Stimulated activated CD8-positive, alpha-beta memory T cell treated with anti-CD3 and anti-CD28 coated beads, Interleukin-12 subunit alpha, Interleukin-12 subunit beta, amount 100 ng/mL, for 4 hours (primary cell): Measurements from ENCODE around the gene ZNF578.
"Not testable (repeated sequence)": the region's sequence is repeated elsewhere in the genome, so short reads cannot be mapped to it uniquely, and the experiment has no call there.

Source experiments
- DNase-seq: peaks from one replicate; pipeline ENCODE4 v3.0.0-alpha.2; 2020; ENCODE audit warnings: low read depth

Gene ZNF578

GRCh38 chr19:52516191-52516590, 62.8 kb downstream of the ZNF578 start:
- DNase-seq: no peak

DNA sequence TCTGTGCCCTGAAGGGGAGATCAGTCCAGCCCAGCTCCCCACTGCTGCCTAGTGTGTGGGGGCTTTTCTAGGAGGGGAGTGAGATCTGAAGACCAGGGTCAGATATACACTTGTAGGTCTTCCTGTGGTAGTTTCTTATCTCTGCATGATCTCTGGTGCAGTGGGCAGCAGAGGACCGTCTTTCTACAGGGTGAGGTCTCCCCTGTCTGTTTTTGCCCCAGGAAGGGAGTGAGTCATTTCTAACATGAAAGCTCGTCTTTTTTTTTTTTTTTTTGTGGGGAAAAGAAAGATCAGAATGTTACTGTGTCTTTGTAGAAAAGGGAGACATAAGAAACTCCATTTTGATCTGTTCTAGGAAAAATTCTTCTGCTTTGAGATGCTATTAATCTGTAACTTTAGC, 65.3 kb downstream of the ZNF578 start:
- no peak for DNase-seq

GRCh38 chr19:52519175-52519574, 65.8 kb downstream of the ZNF578 start:
- DNase-seq: not testable (repeated sequence)

DNA sequence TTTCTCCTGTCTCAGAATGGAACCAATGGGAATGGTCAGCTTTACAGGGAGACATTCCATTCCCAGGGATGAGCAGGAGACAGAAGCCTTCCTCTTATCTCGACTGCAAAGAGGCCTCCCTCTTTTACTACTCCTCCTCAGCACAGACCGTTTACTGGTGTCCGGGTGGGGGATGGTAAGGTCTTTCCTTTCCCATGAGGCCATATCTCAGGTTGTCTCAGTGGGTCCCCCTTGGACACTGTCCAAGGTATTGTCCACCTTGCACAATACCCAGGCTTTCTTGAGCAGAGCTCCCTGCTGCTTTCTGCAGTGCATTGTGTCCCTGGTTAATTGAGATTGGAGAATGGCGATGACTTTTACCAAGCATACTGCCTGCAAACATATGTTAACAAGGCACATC, 66.7 kb downstream of the ZNF578 start:
- DNase-seq: no peak

GRCh38 chr19:52522551-52522950, 69.2 kb downstream of the ZNF578 start:
- no peak for DNase-seq

GRCh38 chr19:52524086-52524485, 70.7 kb downstream of the ZNF578 start:
- DNase-seq: no peak

DNA sequence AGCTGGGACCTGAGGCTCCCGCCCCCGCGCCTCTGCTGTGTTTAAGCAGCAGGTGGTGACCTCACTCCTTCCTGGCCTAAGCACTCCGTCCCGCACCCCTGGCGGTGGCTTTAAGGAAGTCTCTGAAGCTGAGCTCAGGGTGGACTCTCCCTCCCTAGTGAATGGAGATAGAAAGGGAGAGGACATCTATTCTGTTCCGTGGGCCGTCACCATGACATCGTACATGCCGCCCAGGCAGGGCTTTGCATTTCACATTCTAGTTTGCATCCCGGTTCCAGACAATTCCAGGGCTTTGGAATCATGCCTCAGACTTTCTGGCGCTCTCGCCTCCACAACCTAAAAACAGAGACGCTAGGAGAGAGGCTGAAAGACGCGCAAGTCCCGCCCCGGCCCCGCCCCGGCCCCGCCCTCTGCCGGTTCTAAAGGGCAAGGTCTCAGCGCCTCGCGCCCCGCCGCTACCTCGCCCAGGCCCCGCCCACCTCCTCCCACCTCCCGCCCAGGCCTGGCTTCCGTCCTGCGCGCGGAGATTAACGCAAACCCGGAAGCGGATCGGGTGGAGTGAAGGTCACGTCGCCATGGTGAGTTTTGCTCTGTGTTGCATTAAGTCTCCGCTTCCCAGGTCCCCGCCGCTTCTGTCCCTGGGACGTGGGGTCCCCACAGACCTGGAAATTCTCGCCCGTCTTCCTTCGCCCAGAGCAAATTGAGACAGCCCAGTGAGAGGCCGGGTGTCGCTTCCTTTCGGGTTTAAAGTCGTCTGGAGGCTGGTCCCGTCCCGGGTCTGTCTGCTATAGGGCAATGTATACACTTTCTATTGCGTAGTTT, 74.0 kb downstream of the ZNF578 start, which contains the start of gene ZNF808:
ZNF808 (plus strand) TSS at position 535 of the 822 bp plus-strand sequence. CDS start 15,617 bp downstream, outside the sequence.
- peak; percentile 97 for DNase-seq

- DNase-seq: no peak
Observed at GRCh38 chr19:52527956-52528351, 74.6 kb downstream of the ZNF578 start.

DNA sequence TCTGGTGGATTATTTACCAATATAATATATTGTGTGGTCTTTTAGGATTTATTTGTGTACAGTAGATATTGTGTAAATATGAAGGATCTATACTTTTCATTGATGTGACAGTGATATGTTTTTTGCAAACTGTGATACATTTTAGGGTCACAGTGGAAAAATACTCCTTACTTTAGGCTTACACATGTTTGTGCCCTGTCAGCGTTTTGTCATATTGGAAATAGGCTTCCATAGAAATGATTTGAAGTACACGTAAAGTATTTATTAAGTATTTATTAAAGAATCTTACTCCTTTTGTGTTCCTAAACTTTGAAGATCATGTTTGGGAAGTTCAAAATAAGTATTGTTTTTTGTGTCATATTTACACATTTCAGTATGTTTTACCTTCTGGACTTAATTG, 79.1 kb downstream of the ZNF578 start:
- no peak for DNase-seq

DNA sequence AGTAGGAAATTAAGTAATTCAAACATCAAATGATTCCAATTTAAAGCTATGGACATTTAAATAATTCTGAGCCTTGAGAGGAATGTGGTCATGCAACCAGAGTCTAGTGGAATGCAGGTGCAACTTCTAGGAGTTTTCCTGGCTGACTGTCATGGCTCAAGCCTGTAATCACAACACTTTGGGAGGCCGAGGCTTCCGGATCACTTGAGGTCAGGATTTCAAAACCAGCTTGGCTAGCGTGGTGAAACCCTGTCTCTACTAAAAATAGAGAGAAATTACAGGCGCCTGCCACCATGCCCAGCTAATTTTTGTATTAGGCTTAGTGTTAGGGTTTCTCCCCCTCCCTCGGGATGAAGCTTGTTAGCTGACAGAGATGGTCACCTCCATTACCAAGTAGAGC, 80.5 kb downstream of the ZNF578 start:
- DNase-seq: no peak

DNA sequence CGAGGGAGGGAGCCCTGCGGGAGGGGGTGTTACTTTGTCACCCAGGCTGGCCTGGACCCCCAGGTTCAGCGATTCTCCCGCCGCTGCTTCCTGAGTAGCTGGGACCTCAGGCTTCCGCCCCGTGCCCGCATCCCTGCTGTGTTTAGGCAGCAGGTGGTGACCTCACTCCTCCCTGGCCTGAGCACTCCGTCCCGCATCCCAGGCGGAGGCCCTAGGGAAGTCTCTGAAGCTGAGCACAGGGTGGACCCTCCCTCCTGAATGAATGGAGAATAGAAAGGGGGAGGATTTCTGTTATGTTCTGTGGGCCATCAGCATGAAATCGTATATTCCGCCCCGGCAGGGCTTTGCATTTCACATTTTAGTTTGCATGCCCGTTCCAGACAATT, 82.0 kb downstream of the ZNF578 start:
- DNase-seq: not testable (repeated sequence)

DNA sequence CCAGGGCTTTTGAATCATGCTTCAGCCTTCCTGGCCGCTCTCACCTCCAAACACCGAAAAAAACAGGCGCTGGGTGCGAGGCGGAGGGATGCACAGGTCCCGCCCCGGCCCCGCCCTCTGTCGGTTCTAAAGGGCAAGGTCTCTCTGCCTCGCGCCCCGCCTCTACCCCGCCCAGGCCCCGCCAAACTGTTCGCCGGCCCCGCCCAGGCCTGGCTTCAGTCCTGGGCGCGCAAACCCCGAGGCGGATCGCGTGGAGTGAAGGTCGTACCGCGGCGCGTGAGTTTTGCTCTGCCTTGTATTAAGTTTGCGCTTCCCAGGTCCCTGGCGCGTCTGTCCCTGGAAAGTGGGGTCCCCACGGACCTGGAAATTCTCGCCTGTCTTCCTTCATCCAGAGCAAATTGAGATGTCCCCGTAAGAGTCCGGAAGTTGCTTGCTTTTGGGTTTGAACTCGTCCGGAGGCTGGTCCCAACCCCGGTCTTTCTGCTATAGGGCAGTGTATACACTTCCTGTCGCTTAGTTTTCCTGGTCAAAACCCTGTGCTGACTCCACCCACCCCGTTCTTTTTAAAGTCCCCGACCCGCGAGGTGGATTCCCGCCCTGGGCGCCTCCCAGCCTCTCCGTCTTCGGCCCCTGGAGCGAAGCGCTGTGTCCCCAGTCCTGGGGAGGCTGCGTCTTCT, 82.6 kb downstream of the ZNF578 start:
- peak; percentile 85 for DNase-seq

GRCh38 chr19:52536448-52536800, 83.1 kb downstream of the ZNF578 start:
- no peak for DNase-seq

GRCh38 chr19:52538815-52539214, 85.5 kb downstream of the ZNF578 start:
- DNase-seq: not testable (repeated sequence)

GRCh38 chr19:52541176-52541575, 87.8 kb downstream of the ZNF578 start:
- DNase-seq: not testable (repeated sequence)

DNA sequence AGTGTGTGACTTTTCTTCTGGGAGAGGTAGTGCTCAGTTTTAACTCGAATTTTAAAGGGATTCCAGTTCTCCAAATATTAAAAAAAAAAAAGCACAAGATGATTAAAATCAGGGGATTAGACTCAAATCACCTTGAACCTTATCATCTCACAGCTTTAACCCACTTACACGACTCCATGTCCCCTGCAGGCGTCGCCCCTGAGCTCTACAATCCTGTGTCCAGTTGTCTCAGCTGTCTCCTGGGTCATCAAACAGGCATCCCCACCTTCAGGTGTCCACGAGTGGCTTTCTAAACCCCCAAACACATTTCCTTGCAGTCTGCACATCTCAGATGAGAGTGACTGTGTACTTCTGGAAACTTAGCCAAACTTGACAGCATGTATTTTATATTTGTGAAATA, 88.3 kb downstream of the ZNF578 start:
- no peak for DNase-seq

DNA sequence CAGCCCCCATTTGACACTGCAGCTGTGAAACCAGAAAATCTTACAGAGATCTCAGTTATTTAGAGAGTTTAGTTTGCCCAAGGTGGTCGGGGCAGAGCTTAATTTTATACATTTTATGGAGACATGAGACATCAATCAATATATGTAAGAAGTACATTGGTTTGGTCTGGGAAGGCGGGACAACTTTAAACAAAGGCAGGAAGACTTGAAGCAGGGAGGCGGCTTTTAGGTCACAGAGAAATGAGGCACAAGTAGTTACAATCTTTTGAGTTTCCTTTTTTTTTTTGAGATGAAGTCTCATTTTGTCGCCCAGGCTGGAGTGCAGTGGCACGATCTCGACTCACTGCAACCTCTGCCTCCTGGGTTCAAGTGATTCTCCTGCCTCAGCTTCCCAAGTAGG, 89.2 kb downstream of the ZNF578 start:
- not testable (repeated sequence) for DNase-seq

DNA sequence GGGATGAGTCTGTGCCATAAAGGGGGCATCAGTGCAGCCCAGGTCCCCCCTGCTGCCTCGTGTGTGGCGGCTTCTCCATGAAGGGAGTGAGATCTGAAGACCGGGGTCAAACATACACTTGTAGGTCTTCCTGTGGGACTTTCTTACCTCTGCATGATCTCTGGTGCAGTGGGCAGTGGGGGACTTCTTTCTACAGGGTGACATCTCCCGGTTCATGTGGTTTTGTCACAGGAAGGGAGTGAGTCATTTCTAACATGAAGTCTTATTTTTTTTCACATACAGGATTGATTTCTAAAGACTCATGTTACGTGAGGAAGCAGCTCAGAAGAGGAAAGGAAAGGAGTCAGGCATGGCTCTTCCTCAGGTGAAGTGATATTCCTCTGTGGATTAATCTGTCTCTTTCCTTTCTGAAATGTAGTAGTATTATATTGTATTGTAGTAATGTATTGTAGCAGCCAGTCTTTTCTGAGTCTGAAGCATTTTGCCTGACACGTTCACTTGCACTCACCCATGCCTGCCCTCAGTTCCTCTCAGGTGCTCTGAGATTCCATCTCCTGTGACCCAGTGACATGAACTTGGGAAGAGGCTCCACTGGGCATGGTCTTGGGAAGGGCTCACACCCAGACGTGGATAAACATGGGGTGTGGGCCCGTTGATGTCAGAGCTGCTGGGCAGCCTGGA, 89.8 kb downstream of the ZNF578 start:
- peak; percentile 12 for DNase-seq

DNA sequence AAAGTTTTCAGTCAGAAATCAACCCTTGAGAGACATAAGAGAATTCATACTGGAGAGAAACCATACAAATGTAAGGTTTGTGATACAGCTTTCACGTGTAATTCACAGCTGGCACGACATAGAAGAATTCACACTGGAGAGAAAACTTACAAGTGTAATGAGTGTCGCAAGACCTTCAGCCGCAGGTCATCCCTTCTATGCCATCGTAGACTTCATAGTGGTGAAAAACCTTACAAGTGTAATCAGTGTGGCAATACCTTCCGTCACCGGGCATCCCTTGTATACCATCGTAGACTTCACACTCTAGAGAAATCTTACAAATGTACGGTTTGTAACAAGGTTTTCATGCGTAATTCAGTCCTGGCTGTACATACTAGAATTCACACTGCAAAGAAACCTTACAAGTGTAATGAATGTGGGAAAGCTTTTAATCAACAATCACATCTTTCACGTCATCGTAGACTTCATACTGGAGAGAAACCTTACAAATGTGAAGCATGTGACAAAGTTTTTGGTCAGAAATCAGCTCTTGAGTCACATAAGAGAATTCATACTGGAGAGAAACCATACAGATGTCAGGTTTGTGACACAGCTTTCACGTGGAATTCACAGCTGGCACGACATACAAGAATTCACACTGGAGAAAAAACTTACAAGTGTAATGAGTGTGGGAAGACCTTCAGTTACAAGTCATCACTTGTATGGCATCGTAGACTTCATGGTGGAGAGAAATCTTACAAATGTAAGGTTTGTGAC, 101.0 kb downstream of the ZNF578 start:
- DNase-seq: no peak

GRCh38 chr19:52557231-52557995, 104.1 kb downstream of the ZNF578 start:
- no peak for DNase-seq

DNA sequence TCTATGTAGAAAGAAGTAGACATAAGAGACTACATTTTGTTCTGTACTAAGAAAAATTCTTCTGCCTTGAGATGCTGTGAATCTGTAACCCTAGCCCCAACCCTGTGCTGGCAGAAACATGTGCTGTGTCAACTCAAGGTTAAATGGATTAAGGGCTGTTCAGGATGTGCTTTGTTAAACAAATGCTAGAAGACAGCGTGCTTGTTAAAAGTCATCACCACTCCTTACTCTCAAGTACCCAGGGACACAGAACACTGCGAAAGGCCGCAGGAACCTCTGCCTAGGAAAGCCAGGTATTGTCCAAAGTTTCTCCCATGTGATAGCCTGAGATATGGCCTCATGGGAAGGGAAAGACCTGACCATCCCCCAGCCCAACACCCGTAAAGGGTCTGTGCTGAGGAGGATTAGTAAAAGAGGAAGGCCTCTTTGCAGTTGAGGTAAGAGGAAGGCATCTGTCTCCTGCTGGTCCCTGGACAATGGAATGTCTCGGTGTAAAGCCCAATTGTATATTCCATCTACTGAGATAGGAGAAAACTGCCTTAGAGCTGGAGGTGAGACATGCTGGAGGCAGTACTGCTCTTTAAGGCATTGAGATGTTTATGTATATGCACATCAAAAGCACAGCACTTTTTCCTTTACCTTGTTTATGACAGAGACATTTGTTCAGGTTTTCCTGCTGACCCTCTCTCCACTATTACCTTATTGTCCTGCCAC, 105.5 kb downstream of the ZNF578 start:
- DNase-seq: not testable (repeated sequence)
